BLaER1 treated with 17β-estradiol and CSF1 and Interleukin-3, amounts not matched to agents 10 nM and 100 nM (cell line): ENCODE measurements around the gene FAM171A2.

Source experiments
- H3K27ac ChIP-seq, 11 experiments: shearing (Covaris generic); formaldehyde crosslinking; 2 replicates each; pipeline ENCODE4 v1.8.1; 2022
- H3K27me3 ChIP-seq, 11 experiments: shearing (Covaris generic); formaldehyde crosslinking; 2 replicates each; pipeline ENCODE4 v1.8.1; 2022
- H3K36me3 ChIP-seq, 11 experiments: shearing (Covaris generic); formaldehyde crosslinking; 2 replicates each; pipeline ENCODE4 v1.8.1; 2022
- H3K4me1 ChIP-seq, 10 experiments: shearing (Covaris generic); formaldehyde crosslinking; 2 replicates each; pipeline ENCODE4 v1.8.1; 2022
- H3K4me2 ChIP-seq, 11 experiments: shearing (Covaris generic); formaldehyde crosslinking; 2 replicates each; pipeline ENCODE4 v1.8.1; 2022
- H3K4me3 ChIP-seq, 10 experiments: shearing (Covaris generic); formaldehyde crosslinking; 2 replicates each; pipeline ENCODE4 v1.8.1; 2022
- H3K9ac ChIP-seq, 11 experiments: shearing (Covaris generic); formaldehyde crosslinking; 2 replicates each; pipeline ENCODE4 v1.8.1; 2022
- H3K9me3 ChIP-seq, 11 experiments: shearing (Covaris generic); formaldehyde crosslinking; replicated peaks in 1 of 11; 2 replicates each; pipeline ENCODE4 v1.8.1; 2022
- H4K20me1 ChIP-seq, 11 experiments: shearing (Covaris generic); formaldehyde crosslinking; 2 replicates each; pipeline ENCODE4 v1.8.1; 2022
- Cebpa-rat ChIP-seq, 11 experiments: shearing (Covaris generic); IDR thresholded peaks; 2 replicates each; pipeline ENCODE4 v1.8.1; 2022

The FAM171A2 gene

GRCh38 chr17:44317545-44317944 lies 46.1 kb downstream of the FAM171A2 start:
- TF ChIP-seq Cebpa-rat (IDR thresholded peaks at IDR 0.05): no peak
- H3K9me3 ChIP-seq: peaks cover 0 to 12% (median 9%) of the 10 kb centered on the region in 11 experiments; a peak in 12 of 22 replicates
- H3K27ac ChIP-seq: no peak overlapping the region
- no peak overlapping the region for H3K4me2 ChIP-seq
- peaks cover 56 to 63% (median 59%) of the 10 kb centered on the region in 11 experiments for H3K27me3 ChIP-seq
- peaks cover 34 to 51% (median 43%) of the 10 kb centered on the region in 11 experiments for H3K36me3 ChIP-seq
- no peak overlapping the region for H3K9ac ChIP-seq
- H3K4me3 ChIP-seq: no peak overlapping the region
- peaks cover 0 to 12% (median 0%) of the 10 kb centered on the region in 10 experiments; a peak in 6 of 20 replicates for H3K4me1 ChIP-seq
- H4K20me1 ChIP-seq: peaks cover 0 to 88% (median 42%) of the 10 kb centered on the region in 11 experiments; a peak in 20 of 22 replicates

GRCh38 chr17:44315760-44316731 lies 47.6 kb downstream of the FAM171A2 start:
- TF ChIP-seq Cebpa-rat (IDR thresholded peaks at IDR 0.05): no peak
- peak overlapping the region in 2 of 10 experiments; percentile 28 to 29; a peak in 2 of 20 replicates for H3K4me3 ChIP-seq
- H3K36me3 ChIP-seq: peaks cover 20 to 36% (median 28%) of the 10 kb centered on the region in 11 experiments
- H3K4me2 ChIP-seq: peak overlapping the region in 7 of 11 experiments; percentile 21 to 50 (median 27); a peak in 10 of 22 replicates
- peaks cover 56 to 75% (median 69%) of the 10 kb centered on the region in 11 experiments for H3K27me3 ChIP-seq
- no peak overlapping the region for H3K27ac ChIP-seq
- peaks cover 0 to 12% (median 9%) of the 10 kb centered on the region in 11 experiments; a peak in 12 of 22 replicates for H3K9me3 ChIP-seq
- peaks cover 0 to 79% (median 38%) of the 10 kb centered on the region in 11 experiments; a peak in 19 of 22 replicates for H4K20me1 ChIP-seq
- 0 out of 22 replicates have a peak overlapping the region, but pooled peaks of 1 of the 11 experiments have one; percentile 5 for H3K9ac ChIP-seq
- H3K4me1 ChIP-seq: peaks cover 0 to 6% (median 0%) of the 10 kb centered on the region in 10 experiments; a peak in 6 of 20 replicates

GRCh38 chr17:44314869-44315661 lies 48.6 kb downstream of the FAM171A2 start:
- Histone ChIP-seq H3K27me3 (peaks cover 61 to 85% (median 79%) of the 10 kb centered on the region in 11 experiments), H3K9ac (no peak overlapping the region), H3K4me2 (peak overlapping the region in 8 of 11 experiments; percentile 21 to 53 (median 42); a peak in 11 of 22 replicates), H3K9me3 (peaks cover 0 to 12% (median 9%) of the 10 kb centered on the region in 11 experiments; a peak in 12 of 22 replicates), H4K20me1 (peaks cover 0 to 79% (median 29%) of the 10 kb centered on the region in 11 experiments; a peak in 18 of 22 replicates), H3K36me3 (peaks cover 10 to 26% (median 18%) of the 10 kb centered on the region in 11 experiments), H3K27ac (no peak overlapping the region), H3K4me3 (peak overlapping the region in 2 of 10 experiments; percentile 28 to 29; a peak in 4 of 20 replicates), H3K4me1 (peaks cover 0 to 11% (median 0%) of the 10 kb centered on the region in 10 experiments; a peak in 6 of 20 replicates)
- TF ChIP-seq Cebpa-rat (IDR thresholded peaks at IDR 0.05): no peak

- peaks cover 4 to 20% (median 12%) of the 10 kb centered on the region in 11 experiments; a peak in 21 of 22 replicates for H3K36me3 ChIP-seq
- H3K4me2 ChIP-seq: no peak overlapping the region
- peaks cover 0 to 12% (median 9%) of the 10 kb centered on the region in 11 experiments; a peak in 12 of 22 replicates for H3K9me3 ChIP-seq
- H3K27ac ChIP-seq: no peak overlapping the region
- H4K20me1 ChIP-seq: peaks cover 0 to 79% (median 24%) of the 10 kb centered on the region in 11 experiments; a peak in 17 of 22 replicates
- TF ChIP-seq Cebpa-rat (IDR thresholded peaks at IDR 0.05): no peak
- H3K9ac ChIP-seq: no peak overlapping the region
- no peak overlapping the region; a peak in 1 of 20 replicates for H3K4me3 ChIP-seq
- H3K27me3 ChIP-seq: peaks cover 61 to 91% (median 85%) of the 10 kb centered on the region in 11 experiments
- peaks cover 0 to 17% (median 3%) of the 10 kb centered on the region in 10 experiments; a peak in 12 of 20 replicates for H3K4me1 ChIP-seq
These were observed 49.2 kb downstream of the FAM171A2 start for GRCh38 chr17:44314524-44314868.

- TF ChIP-seq Cebpa-rat (IDR thresholded peaks at IDR 0.05): no peak
- Histone ChIP-seq H3K4me2 (no peak overlapping the region), H3K36me3 (peaks cover 0 to 16% (median 7%) of the 10 kb centered on the region in 11 experiments; a peak in 15 of 22 replicates), H3K27me3 (peaks cover 61 to 95% (median 85%) of the 10 kb centered on the region in 11 experiments), H3K9ac (no peak overlapping the region), H3K4me1 (peaks cover 0 to 21% (median 7%) of the 10 kb centered on the region in 10 experiments; a peak in 15 of 20 replicates), H3K9me3 (peaks cover 0 to 12% (median 9%) of the 10 kb centered on the region in 11 experiments; a peak in 12 of 22 replicates), H3K4me3 (no peak overlapping the region), H4K20me1 (peaks cover 0 to 77% (median 22%) of the 10 kb centered on the region in 11 experiments; a peak in 16 of 22 replicates), H3K27ac (no peak overlapping the region)
These were observed 49.6 kb downstream of the FAM171A2 start for GRCh38 chr17:44314031-44314430.

GRCh38 chr17:44312396-44313104 lies 51.1 kb downstream of the FAM171A2 start:
- no peak overlapping the region for H3K9ac ChIP-seq
- no peak overlapping the region for H3K27ac ChIP-seq
- peaks cover 0 to 62% (median 13%) of the 10 kb centered on the region in 11 experiments; a peak in 14 of 22 replicates for H4K20me1 ChIP-seq
- TF ChIP-seq Cebpa-rat (IDR thresholded peaks at IDR 0.05): no peak
- no peak overlapping the region for H3K4me3 ChIP-seq
- peaks cover 0 to 2% (median 0%) of the 10 kb centered on the region in 11 experiments; a peak in 1 of 22 replicates for H3K36me3 ChIP-seq
- H3K9me3 ChIP-seq: peaks cover 0 to 7% (median 5%) of the 10 kb centered on the region in 11 experiments; a peak in 12 of 22 replicates
- H3K27me3 ChIP-seq: peaks cover 56 to 89% (median 80%) of the 10 kb centered on the region in 11 experiments
- H3K4me1 ChIP-seq: peaks cover 4 to 31% (median 14%) of the 10 kb centered on the region in 10 experiments
- H3K4me2 ChIP-seq: no peak overlapping the region

GRCh38 chr17:44311562-44312181 lies 52.0 kb downstream of the FAM171A2 start:
- Histone ChIP-seq H3K9ac (no peak overlapping the region), H3K36me3 (no peaks in the 10 kb centered on the region), H3K9me3 (no peaks in the 10 kb centered on the region), H3K4me3 (no peak overlapping the region), H4K20me1 (peaks cover 0 to 53% (median 12%) of the 10 kb centered on the region in 11 experiments; a peak in 13 of 22 replicates), H3K27me3 (peaks cover 56 to 89% (median 80%) of the 10 kb centered on the region in 11 experiments), H3K4me1 (peaks cover 9 to 33% (median 17%) of the 10 kb centered on the region in 10 experiments), H3K27ac (no peak overlapping the region), H3K4me2 (no peak overlapping the region)
- no peak for TF ChIP-seq Cebpa-rat (IDR thresholded peaks at IDR 0.05)
